ENCODE results near the gene PLEKHH1.

Gene PLEKHH1

DNA sequence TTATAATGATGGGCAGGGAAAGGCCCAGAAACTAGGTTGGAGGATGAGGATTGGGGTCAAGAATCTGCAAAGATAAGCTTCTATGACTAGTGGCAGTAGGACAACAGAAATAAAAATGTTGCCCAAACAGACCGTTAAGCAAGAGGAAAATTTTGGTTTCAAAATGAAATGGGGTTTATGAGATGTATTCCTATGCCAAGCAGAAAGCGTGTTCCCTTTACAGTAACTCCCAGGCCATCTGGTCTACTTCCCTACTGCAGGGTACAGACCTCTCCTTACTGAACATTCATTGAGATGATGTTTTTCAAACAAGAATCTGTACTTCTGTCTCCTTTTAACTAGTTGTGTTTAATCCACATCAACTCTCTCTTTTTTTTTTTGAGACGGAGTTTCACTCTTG, 24.1 kb upstream of the PLEKHH1 start:
- TF ChIP-seq CTCF (IDR thresholded peaks at IDR 0.05; ENCODE audit: control insufficient read depth, extremely low read depth, insufficient read depth), result no peak
- no peak for DNase-seq (ENCODE audit: low read depth)
- no peak overlapping the region for H3K4me3 ChIP-seq (ENCODE audit: low read depth, low read length)

- no peak for TF ChIP-seq CTCF (IDR thresholded peaks at IDR 0.05; ENCODE audit: control insufficient read depth, extremely low read depth, insufficient read depth)
- DNase-seq (ENCODE audit: low read depth), result no peak
- H3K4me3 ChIP-seq (ENCODE audit: low read depth, low read length), result no peak overlapping the region
These were observed 23.0 kb upstream of the PLEKHH1 start for GRCh38 chr14:67510121-67510520.

- DNase-seq (ENCODE audit: low read depth), result no peak
- TF ChIP-seq CTCF (IDR thresholded peaks at IDR 0.05; ENCODE audit: control insufficient read depth, extremely low read depth, insufficient read depth), result no peak
- no peak overlapping the region for H3K4me3 ChIP-seq (ENCODE audit: low read depth, low read length)
These were observed 22.3 kb upstream of the PLEKHH1 start for GRCh38 chr14:67510836-67511235.

- no peak overlapping the region for H3K4me3 ChIP-seq (ENCODE audit: low read depth, low read length)
- TF ChIP-seq CTCF (IDR thresholded peaks at IDR 0.05; ENCODE audit: control insufficient read depth, extremely low read depth, insufficient read depth), result no peak
- DNase-seq (ENCODE audit: low read depth), result no peak
These were observed 20.4 kb upstream of the PLEKHH1 start for GRCh38 chr14:67512463-67513310.

- no peak for TF ChIP-seq CTCF (IDR thresholded peaks at IDR 0.05; ENCODE audit: control insufficient read depth, extremely low read depth, insufficient read depth)
- H3K4me3 ChIP-seq (ENCODE audit: low read depth, low read length), result no peak overlapping the region
- DNase-seq (ENCODE audit: low read depth), result no peak
These were observed 19.4 kb upstream of the PLEKHH1 start for GRCh38 chr14:67513631-67514108.

GRCh38 chr14:67514203-67514607, 18.9 kb upstream of the PLEKHH1 start:
- DNase-seq (ENCODE audit: low read depth), result no peak
- TF ChIP-seq CTCF (IDR thresholded peaks at IDR 0.05; ENCODE audit: control insufficient read depth, extremely low read depth, insufficient read depth), result no peak
- peak overlapping the region; percentile 68 for H3K4me3 ChIP-seq (ENCODE audit: low read depth, low read length)
